ENCODE results near the gene RGMB. TPM values are rescaled to one million over a fixed set of nuclear protein-coding genes. Genes with fewer than 3 reads are reported as not detected.

RGMB gene
- total and polyA plus RNA-seq, 2 donors (not counting 1 experiment from before 2014, with no cell fraction given), result 81.6 to 185 TPM

DNA sequence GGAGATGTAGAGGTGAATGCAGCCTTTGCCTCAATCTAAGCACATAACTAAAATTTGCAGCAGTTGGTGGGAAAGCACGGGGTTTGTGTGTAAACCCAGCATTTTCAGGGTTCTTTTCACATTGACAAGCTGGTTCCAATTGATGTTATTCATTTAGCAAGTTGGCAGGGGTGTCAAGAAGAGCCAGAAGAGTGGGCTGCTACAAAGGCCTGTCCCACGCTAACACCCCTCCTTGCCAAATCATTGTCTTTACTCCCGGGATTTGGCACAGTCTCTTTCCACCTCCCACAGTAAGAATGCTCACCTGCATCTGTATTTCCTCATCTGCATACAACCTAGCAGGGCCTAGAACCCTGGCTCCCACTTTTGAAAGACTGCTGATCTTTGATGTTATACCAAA is 11.8 kb downstream of the RGMB start:
- no peak overlapping the region for H3K4me2 ChIP-seq (ENCODE audit: extremely low read depth, insufficient read depth, low read length)

DNA sequence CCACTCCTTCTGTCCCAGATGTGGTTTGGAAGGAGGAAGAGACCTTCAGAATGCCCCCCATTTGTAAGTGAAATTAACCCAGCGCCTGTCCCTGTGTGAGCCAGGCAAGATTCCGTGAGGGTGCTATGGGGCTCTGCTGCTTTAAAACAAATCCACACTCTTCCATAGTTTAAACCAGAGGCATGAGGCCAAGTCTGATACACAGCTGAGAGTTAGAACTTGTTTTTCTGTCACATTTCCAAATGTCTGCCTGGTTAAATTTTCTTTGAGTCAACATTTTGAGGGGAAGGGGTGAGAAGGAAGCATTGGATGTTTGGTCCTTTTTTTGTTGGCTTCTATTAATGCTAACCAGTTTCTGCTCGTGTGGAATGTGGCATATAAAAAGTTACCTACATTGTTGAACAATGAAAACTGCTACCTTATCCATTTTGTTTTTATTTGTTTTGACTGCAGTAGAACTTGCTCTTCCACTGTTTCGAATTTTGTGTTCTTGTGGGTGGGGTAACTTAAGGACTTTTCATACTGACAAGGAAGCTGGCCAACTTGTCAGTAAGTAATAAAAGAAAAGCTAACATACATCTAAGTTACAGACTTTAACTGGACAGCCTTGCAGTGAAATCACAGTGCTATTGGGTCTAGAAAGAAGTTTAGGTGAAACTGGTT is 12.9 kb downstream of the RGMB start:
- H3K9ac ChIP-seq (ENCODE audit: insufficient read depth, low read length), result no peak overlapping the region
- H3K4me2 ChIP-seq (ENCODE audit: extremely low read depth, insufficient read depth, low read length), result peak overlapping the region; percentile 79
- H3K79me2 ChIP-seq (ENCODE audit: control insufficient read depth, insufficient read depth, low read length), result peaks cover 100% of the 10 kb centered on the region
- H4K20me1 ChIP-seq (ENCODE audit: control insufficient read depth, extremely low read depth, insufficient read depth, low read length), result peaks cover 6% of the 10 kb centered on the region
- peak; percentile 62 to 72 for DNase-seq (ENCODE audit: low read depth in 2 of 2)
- peak overlapping the region; percentile 6 for H3K27ac ChIP-seq (ENCODE audit: insufficient read depth, low read length)
- no peaks in the 10 kb centered on the region for H3K9me3 ChIP-seq (ENCODE audit: control insufficient read depth, insufficient read depth, low read depth, low read length)
- peaks cover 14% of the 10 kb centered on the region for H3K4me1 ChIP-seq (ENCODE audit: control insufficient read depth, extremely low read depth, insufficient read depth, low read length)
- peak overlapping the region in 1 of 4 experiments; percentile 30 for H3K4me3 ChIP-seq (replicated peaks in 1 of 4; ENCODE audit: control extremely low read depth in 1 of 4, insufficient read depth in 1 of 4, low read depth in 3 of 4, low read length in 4 of 4)
- H3K36me3 ChIP-seq (ENCODE audit: control insufficient read depth, insufficient read depth, low read length), result peaks cover 22% of the 10 kb centered on the region
- H2AFZ ChIP-seq (ENCODE audit: low read length), result no peak overlapping the region
- no peaks in the 10 kb centered on the region for H3K27me3 ChIP-seq (ENCODE audit: control insufficient read depth, insufficient read depth, low read length)
- TF ChIP-seq, protein P1, sequence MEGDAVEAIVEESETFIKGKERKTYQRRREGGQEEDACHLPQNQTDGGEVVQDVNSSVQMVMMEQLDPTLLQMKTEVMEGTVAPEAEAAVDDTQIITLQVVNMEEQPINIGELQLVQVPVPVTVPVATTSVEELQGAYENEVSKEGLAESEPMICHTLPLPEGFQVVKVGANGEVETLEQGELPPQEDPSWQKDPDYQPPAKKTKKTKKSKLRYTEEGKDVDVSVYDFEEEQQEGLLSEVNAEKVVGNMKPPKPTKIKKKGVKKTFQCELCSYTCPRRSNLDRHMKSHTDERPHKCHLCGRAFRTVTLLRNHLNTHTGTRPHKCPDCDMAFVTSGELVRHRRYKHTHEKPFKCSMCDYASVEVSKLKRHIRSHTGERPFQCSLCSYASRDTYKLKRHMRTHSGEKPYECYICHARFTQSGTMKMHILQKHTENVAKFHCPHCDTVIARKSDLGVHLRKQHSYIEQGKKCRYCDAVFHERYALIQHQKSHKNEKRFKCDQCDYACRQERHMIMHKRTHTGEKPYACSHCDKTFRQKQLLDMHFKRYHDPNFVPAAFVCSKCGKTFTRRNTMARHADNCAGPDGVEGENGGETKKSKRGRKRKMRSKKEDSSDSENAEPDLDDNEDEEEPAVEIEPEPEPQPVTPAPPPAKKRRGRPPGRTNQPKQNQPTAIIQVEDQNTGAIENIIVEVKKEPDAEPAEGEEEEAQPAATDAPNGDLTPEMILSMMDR (conservative IDR thresholded peaks at IDR 0.05 in 1 of 2, IDR thresholded peaks at IDR 0.05 in 1 of 2; ENCODE audit: low read depth in 1 of 2, low read length in 2 of 2), result no peak
- TF ChIP-seq EZH2 (IDR thresholded peaks at IDR 0.05; ENCODE audit: low read length, missing control alignments), result no peak

More for the DNA sequence above, 11.8 kb downstream of the RGMB start:
- no peak overlapping the region for H3K27ac ChIP-seq (ENCODE audit: insufficient read depth, low read length)
- TF ChIP-seq, protein P1 (conservative IDR thresholded peaks at IDR 0.05 in 1 of 2, IDR thresholded peaks at IDR 0.05 in 1 of 2; ENCODE audit: low read depth in 1 of 2, low read length in 2 of 2), result no peak
- no peak for TF ChIP-seq EZH2 (IDR thresholded peaks at IDR 0.05; ENCODE audit: low read length, missing control alignments)
- H3K36me3 ChIP-seq (ENCODE audit: control insufficient read depth, insufficient read depth, low read length), result peaks cover 17% of the 10 kb centered on the region
- H3K4me3 ChIP-seq (replicated peaks in 1 of 4; ENCODE audit: control extremely low read depth in 1 of 4, insufficient read depth in 1 of 4, low read depth in 3 of 4, low read length in 4 of 4), result peak overlapping the region in 1 of 4 experiments; percentile 30
- H3K9me3 ChIP-seq (ENCODE audit: control insufficient read depth, insufficient read depth, low read depth, low read length), result no peaks in the 10 kb centered on the region
- H2AFZ ChIP-seq (ENCODE audit: low read length), result no peak overlapping the region
- peaks cover 6% of the 10 kb centered on the region for H4K20me1 ChIP-seq (ENCODE audit: control insufficient read depth, extremely low read depth, insufficient read depth, low read length)
- peaks cover 100% of the 10 kb centered on the region for H3K79me2 ChIP-seq (ENCODE audit: control insufficient read depth, insufficient read depth, low read length)
- no peak for DNase-seq (ENCODE audit: low read depth in 2 of 2)
- H3K9ac ChIP-seq (ENCODE audit: insufficient read depth, low read length), result no peak overlapping the region
- peaks cover 10% of the 10 kb centered on the region for H3K4me1 ChIP-seq (ENCODE audit: control insufficient read depth, extremely low read depth, insufficient read depth, low read length)
- no peaks in the 10 kb centered on the region for H3K27me3 ChIP-seq (ENCODE audit: control insufficient read depth, insufficient read depth, low read length)

DNA sequence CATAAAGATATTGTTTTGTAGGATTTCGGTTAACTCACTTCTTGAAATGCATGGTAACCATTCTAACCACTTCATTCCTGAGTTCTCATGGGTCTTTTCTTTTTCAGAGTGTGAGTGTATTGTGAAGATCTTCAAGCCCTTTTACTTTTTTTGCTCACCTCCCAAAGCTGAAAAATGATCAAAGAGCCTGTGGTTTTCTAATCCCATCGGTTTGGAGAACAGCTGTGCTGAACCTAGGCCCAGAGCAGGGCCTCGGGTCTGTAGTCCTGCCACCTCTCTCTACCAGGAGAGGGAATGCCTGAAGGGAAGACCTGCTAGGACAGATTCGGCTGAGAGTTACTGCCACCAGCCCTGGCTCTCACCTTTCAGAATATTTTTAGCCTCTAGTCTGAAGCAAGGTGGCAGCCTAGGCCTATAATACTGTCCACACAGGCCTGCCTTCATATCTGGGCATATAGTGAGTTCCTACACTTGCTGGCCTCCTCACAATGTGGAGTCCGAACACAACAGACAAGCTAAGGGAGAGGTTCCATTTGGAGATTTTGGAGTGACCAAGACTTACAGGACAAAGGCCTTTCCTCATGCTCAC is 13.8 kb downstream of the RGMB start:
- H3K79me2 ChIP-seq (ENCODE audit: control insufficient read depth, insufficient read depth, low read length), result peaks cover 100% of the 10 kb centered on the region
- no peak for TF ChIP-seq EZH2 (IDR thresholded peaks at IDR 0.05; ENCODE audit: low read length, missing control alignments)
- TF ChIP-seq, protein P1 (conservative IDR thresholded peaks at IDR 0.05 in 1 of 2, IDR thresholded peaks at IDR 0.05 in 1 of 2; ENCODE audit: low read depth in 1 of 2, low read length in 2 of 2), result no peak
- no peak overlapping the region for H2AFZ ChIP-seq (ENCODE audit: low read length)
- no peak overlapping the region for H3K27ac ChIP-seq (ENCODE audit: insufficient read depth, low read length)
- H3K4me3 ChIP-seq (replicated peaks in 1 of 4; ENCODE audit: control extremely low read depth in 1 of 4, insufficient read depth in 1 of 4, low read depth in 3 of 4, low read length in 4 of 4), result peak overlapping the region in 1 of 4 experiments; percentile 8
- H4K20me1 ChIP-seq (ENCODE audit: control insufficient read depth, extremely low read depth, insufficient read depth, low read length), result peaks cover 8% of the 10 kb centered on the region
- H3K4me1 ChIP-seq (ENCODE audit: control insufficient read depth, extremely low read depth, insufficient read depth, low read length), result peaks cover 14% of the 10 kb centered on the region
- H3K9me3 ChIP-seq (ENCODE audit: control insufficient read depth, insufficient read depth, low read depth, low read length), result no peaks in the 10 kb centered on the region
- DNase-seq (ENCODE audit: low read depth in 2 of 2), result no peak
- no peak overlapping the region for H3K4me2 ChIP-seq (ENCODE audit: extremely low read depth, insufficient read depth, low read length)
- peaks cover 20% of the 10 kb centered on the region for H3K36me3 ChIP-seq (ENCODE audit: control insufficient read depth, insufficient read depth, low read length)
- no peaks in the 10 kb centered on the region for H3K27me3 ChIP-seq (ENCODE audit: control insufficient read depth, insufficient read depth, low read length)
- H3K9ac ChIP-seq (ENCODE audit: insufficient read depth, low read length), result no peak overlapping the region

Data from fibroblast of lung (primary cell).